Activated CD4-positive, alpha-beta T cell treated with anti-CD3 and anti-CD28 coated beads for 4 hours (primary cell): Measurements from ENCODE around the gene GRK3.

ENCODE experiments used
- DNase-seq, 2 donors: peaks; one replicate each; pipeline ENCODE4 v3.0.0-alpha.2; 2020

Gene GRK3

DNA sequence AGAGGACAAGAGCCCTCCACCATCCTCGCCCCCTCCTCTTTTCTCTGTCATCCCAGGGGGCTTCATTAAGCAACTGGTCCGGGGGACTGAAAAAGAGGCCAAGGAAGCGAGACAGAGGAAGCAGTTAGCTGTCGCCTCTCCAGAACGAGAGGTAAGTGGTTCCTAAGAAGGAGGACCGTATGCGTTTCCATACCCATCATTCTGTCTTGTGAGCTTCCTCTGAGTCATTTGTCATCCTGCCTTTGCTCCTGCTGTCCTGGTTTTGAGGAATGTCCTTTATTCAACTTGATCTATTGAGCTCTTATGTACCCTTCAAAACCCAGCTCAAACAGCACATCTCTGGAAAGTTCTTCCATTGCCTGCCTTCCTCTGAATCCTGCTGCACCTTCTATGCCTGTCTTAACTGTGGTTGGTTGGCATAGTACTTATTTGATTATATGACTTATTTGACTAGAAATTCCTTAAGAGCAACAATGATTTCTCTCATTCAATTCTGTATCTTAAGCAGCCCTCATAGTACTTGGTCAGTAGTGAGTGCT, 198.8 kb downstream of the GRK3 start:
- no peak for DNase-seq

DNA sequence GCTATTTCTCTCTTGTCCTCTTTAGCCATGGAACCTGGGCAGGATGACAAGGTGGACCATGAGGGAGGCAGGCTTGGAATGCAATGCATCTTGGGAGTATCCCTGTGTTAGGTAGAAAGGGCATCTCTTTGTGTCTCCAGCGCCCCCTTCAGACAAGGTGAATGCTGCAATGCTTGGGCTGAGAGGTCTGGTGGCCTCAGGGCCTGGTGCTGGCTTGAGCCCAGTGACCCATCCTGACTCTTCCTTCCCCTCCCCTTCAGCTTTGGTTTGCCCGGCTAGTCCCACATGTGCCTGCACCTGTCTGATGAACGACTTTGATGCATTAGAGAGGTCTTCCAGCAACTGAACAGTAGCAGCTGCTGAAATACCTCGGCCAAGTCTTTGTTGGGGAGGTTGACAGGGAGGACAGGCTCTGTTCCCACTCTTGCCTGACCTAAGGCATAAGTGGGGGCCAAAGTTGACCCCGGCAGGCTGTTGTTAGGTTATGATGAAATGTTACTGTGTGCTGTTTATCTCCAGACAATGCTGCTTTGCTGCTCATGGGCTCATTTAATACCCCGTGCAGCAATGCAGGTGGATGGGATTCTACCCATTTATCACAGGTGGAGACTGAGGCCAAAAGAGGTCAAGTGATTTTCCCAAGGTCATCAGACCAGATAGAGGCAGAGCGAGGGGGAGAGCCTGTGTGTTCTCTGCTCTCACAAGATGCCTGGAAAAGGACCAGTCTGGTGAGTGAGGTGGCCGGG, 200.0 kb downstream of the GRK3 start:
- no peak for DNase-seq

DNA sequence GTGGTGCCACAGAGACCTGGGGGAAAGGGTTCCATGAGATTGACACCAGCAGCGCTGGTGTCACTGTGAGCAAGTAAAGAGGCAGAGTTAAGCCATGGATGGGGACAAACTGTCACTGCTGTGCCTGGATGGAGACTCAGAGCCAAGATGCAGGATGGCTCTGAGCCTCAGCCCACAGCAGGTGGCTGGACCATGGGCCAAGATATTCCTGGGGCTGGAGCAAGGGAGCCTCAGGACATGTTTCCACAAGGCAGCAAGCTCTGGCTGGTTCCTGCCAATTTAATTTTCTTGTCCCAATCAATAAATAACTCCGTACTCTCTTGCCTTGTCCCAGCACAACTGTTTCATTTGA, 200.5 kb downstream of the GRK3 start:
- DNase-seq: no peak

DNA sequence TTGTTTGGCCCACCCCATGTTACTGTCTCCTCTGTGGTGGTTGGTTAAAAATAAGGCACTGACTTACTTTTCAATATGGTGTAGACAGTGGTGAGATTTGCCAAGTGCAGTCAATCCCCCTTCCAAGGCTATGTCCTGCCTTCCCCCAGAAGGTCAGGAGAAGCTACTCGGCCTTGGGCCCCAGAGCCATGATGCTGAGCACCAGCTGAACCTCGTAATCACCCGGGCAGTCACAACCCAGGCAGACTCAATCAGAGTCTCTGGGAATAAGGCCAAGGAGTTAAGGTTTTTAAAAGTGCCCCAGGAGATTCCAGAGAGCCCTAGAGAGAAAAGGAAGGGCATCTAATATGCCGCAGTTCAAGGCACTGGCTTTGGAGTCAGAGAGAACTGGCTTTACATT, 201.3 kb downstream of the GRK3 start:
- no peak for DNase-seq

DNA sequence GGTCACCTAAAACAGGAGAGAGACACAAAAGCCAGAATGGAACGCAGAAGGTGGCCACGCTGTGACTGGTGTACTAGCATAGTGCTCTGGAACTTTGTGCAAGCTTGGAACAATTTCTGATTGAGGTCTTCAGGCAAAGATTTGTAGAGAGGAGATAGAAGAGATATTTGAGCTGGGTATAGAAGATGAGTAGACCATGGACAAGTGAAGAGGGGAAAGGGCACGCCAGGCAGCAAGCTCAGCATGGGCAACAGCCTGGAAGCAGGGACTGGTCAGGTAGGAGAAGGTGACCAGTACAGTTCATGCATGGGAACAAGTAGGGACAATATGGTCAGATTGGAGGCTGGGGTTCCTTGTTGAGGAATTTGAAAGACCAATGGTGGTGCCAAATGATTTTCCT, 201.9 kb downstream of the GRK3 start:
- DNase-seq: no peak

DNA sequence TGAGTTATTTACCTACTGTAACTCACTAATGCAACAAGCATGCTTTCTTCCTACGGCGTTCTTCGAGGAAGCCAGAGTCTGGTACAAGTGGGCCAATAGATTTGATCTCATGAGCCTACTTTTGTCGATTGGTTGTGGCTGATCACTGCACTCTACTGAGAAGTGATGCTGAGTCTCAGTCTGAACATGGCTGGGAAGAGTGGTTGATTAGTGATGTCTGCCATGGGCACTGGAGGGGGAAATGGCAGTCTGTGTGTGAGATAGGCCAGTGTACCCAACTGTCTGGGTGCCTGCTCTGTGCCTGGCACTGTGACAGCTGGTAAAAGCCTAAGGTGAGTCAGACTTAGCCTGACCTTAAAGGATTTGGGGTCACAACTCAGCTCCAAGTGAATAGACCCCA, 205.9 kb downstream of the GRK3 start:
- DNase-seq: no peak

DNA sequence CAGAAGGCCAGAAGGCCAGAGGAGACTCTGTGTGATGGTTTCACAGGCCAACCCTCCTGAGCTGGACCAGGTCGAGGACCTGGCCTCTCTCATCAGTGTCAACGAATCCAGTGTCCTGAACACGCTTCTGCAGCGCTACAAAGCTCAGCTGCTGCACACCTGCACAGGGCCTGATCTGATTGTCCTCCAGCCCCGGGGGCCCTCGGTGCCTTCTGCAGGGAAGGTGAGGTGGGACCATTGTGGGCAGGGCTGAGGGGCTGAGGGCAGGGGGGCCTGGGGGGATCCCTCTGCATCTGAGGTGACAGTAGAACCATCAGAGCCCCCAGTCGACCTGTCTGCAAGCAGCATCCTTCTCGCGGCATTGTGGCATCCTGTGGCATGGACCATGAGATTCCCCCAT, 207.8 kb downstream of the GRK3 start:
- DNase-seq: no peak

DNA sequence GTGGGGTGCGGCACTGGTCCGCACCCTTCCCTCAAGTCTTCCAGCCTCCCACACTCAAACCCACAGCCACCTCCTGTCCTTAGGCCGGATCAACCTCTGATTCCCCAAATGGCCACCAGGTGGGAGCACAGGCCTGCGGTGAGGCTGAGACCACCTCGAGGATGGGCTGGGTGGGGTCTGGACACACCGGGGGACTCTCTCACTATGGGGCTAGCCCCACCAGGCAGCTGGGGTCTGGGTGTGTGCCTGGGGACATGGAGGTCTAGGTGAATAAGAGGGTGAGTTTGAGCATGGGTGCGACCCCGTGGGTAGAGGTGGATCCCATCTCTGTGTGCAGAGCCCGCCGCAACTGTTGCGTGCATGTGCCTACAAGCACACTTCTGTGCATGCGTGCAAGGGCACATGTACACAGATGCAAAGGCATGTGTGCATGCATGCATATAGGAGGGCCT, 210.1 kb downstream of the GRK3 start:
- no peak for DNase-seq

DNA sequence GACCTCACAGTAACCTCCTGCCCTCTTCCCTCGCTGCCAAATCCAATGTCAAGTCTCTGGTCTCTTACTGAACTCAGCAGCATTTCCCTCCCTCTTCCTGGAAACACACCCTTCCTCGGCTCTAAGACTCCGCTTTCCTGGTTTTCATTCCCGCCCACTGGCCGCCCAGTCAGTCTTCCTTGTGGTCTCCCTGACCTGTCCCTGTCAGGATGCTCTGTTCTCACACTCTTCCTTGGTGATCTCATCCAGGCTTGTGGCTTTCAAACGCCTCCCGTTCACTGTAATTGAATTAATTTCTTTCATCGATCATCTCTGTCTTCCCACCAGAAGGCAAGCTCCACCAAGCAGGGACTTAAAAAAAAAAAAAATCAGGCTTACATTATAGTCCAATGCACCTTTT, 211.1 kb downstream of the GRK3 start:
- no peak for DNase-seq

DNA sequence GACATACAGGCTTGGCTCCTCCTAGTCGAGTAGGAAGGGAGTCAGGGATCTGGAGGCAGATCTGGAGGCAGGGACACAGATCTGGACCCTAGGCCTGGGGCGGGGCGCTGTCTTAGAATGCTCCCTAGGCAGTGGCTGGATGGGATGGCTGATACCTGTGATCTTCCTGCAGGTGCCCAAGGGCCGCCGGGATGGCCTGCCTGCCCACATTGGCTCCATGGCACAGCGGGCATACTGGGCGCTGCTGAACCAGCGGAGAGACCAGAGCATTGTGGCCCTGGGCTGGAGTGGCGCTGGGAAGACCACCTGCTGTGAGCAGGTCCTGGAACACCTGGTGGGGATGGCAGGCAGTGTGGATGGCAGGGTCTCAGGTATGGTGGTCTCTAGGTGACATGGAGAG, 212.9 kb downstream of the GRK3 start:
- DNase-seq: no peak

DNA sequence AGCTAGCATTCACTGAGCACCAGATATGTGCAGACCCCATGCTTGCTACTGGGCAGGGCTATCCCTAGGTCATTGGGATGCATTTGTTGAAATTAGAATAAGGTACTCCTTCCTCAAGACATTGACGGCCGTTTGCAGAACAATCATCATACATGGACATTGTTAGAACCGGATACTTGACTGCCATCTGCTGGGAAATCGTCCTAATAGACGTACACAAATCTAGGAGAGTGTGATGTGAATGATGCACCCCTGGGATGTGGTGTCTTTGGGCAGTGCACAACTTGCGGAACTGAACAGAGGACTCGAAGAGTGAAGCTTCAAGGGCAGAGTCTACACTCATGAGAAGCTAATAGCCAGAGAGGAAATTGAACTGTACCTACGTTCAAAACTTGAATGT, 213.4 kb downstream of the GRK3 start:
- DNase-seq: no peak
